Mesenchymal stem cell (in vitro differentiated cells and primary cell): ENCODE measurements around the gene WDR93. TPM values are rescaled to one million over a fixed set of nuclear protein-coding genes. Genes with fewer than 3 reads are reported as not detected.

Experiments used
- DNase-seq: peaks from one replicate; pipeline ENCODE4 v3.0.0-alpha.2; 2013
- H2AFZ ChIP-seq: one replicate; pipeline ENCODE4 v1.6.1; 2013; ENCODE audit warnings: low read depth, mild to moderate bottlenecking, control low read depth, inconsistent platforms, low read length, moderate library complexity
- H2AK5ac ChIP-seq: 2 replicates; pipeline ENCODE4 v1.6.1; 2013; ENCODE audit warnings: low read length, moderate library complexity, mild to moderate bottlenecking, inconsistent platforms; ENCODE audit not compliant: severe bottlenecking
- H2BK120ac ChIP-seq: one replicate; pipeline ENCODE4 v1.6.1; 2013; ENCODE audit warnings: low read depth, mild to moderate bottlenecking, inconsistent platforms, low read length, moderate library complexity
- H2BK12ac ChIP-seq, 2 experiments: one replicate each; pipeline ENCODE4 v1.6.1; 2013; ENCODE audit warnings: inconsistent platforms in 2 of 2, low read length in 2 of 2, mild to moderate bottlenecking in 2 of 2, moderate library complexity in 2 of 2, control low read depth in 1 of 2
- H2BK15ac ChIP-seq: one replicate; pipeline ENCODE4 v1.6.1; 2013; ENCODE audit warnings: mild to moderate bottlenecking, low read depth, inconsistent platforms; ENCODE audit not compliant: poor library complexity, severe bottlenecking
- H2BK5ac ChIP-seq: 2 replicates; pipeline ENCODE4 v1.6.1; 2013; ENCODE audit warnings: low read depth, mild to moderate bottlenecking, low read length, control low read depth, inconsistent platforms; ENCODE audit not compliant: poor library complexity, severe bottlenecking
- H3K14ac ChIP-seq, 2 experiments: one replicate each; pipeline ENCODE4 v1.6.1; 2013; ENCODE audit warnings: inconsistent platforms in 2 of 2, low read length in 2 of 2, control low read depth in 1 of 2, mild to moderate bottlenecking in 1 of 2, moderate library complexity in 1 of 2
- H3K18ac ChIP-seq, 2 experiments: one replicate each; pipeline ENCODE4 v1.6.1; 2013; ENCODE audit warnings: inconsistent platforms in 2 of 2, low read length in 2 of 2, control low read depth in 1 of 2, low read depth in 1 of 2, mild to moderate bottlenecking in 1 of 2
- H3K23ac ChIP-seq, 2 experiments: one replicate each; pipeline ENCODE4 v1.6.1; 2013; ENCODE audit warnings: inconsistent platforms in 2 of 2, low read length in 2 of 2, mild to moderate bottlenecking in 2 of 2, moderate library complexity in 2 of 2, control low read depth in 1 of 2
- H3K27ac ChIP-seq: 2 replicates; pipeline ENCODE4 v1.5.1; 2013; ENCODE audit warnings: mild to moderate bottlenecking, moderate library complexity, low read length, control low read depth, inconsistent platforms; ENCODE audit not compliant: poor library complexity, severe bottlenecking
- H3K27me3 ChIP-seq, 2 experiments: 2 replicates each; pipeline versions ENCODE4 v1.6.1 to v1.7.0; 2013; ENCODE audit warnings: low read length in 2 of 2, mild to moderate bottlenecking in 2 of 2, moderate library complexity in 2 of 2, control low read depth in 1 of 2, inconsistent platforms in 1 of 2; ENCODE audit not compliant: control insufficient read depth in 1 of 2, insufficient read depth in 1 of 2
- H3K36me3 ChIP-seq, 2 experiments: 2 replicates each; pipeline versions ENCODE4 v1.6.1 to v1.7.0; 2013; ENCODE audit warnings: low read length in 2 of 2, control low read depth in 1 of 2, inconsistent platforms in 1 of 2, low read depth in 1 of 2, mild to moderate bottlenecking in 1 of 2; ENCODE audit not compliant: insufficient read depth in 2 of 2, control insufficient read depth in 1 of 2
- H3K4ac ChIP-seq, 2 experiments: one replicate each; pipeline ENCODE4 v1.6.1; 2013; ENCODE audit warnings: inconsistent platforms in 2 of 2, low read length in 2 of 2, mild to moderate bottlenecking in 2 of 2, moderate library complexity in 2 of 2, control low read depth in 1 of 2, low read depth in 1 of 2
- H3K4me1 ChIP-seq: 2 replicates; pipeline ENCODE4 v1.6.1; 2013; ENCODE audit warnings: low read depth, low read length, control low read depth; ENCODE audit not compliant: control insufficient read depth, insufficient read depth
- H3K4me2 ChIP-seq: 2 replicates; pipeline ENCODE4 v1.6.1; 2013; ENCODE audit warnings: low read length, mild to moderate bottlenecking, inconsistent platforms; ENCODE audit not compliant: poor library complexity, severe bottlenecking
- H3K4me3 ChIP-seq, 2 experiments: 2 replicates each; pipeline versions ENCODE4 v1.5.1 to v1.7.0; 2013; ENCODE audit warnings: low read length in 2 of 2, mild to moderate bottlenecking in 2 of 2, control low read depth in 1 of 2, low read depth in 1 of 2; ENCODE audit not compliant: insufficient read depth in 1 of 2
- H3K79me1 ChIP-seq: replicated peaks from 2 replicates; pipeline ENCODE4 v1.6.1; 2013; ENCODE audit warnings: mild to moderate bottlenecking, control low read depth, low read length, inconsistent platforms; ENCODE audit not compliant: poor library complexity, severe bottlenecking
- H3K9ac ChIP-seq: 2 replicates; pipeline ENCODE4 v1.7.0; 2013; ENCODE audit warnings: mild to moderate bottlenecking, low read length, moderate library complexity
- H3K9me3 ChIP-seq: 2 replicates; pipeline ENCODE4 v1.7.0; 2013; ENCODE audit warnings: mild to moderate bottlenecking, low read length; ENCODE audit not compliant: control insufficient read depth
- H4K8ac ChIP-seq: one replicate; pipeline ENCODE4 v1.6.1; 2013; ENCODE audit warnings: inconsistent platforms, mild to moderate bottlenecking, low read length, moderate library complexity
- H4K91ac ChIP-seq: one replicate; pipeline ENCODE4 v1.6.1; 2013; ENCODE audit warnings: mild to moderate bottlenecking, low read length, inconsistent platforms
- WGBS: methylation state at CpG from one replicate; pipeline ENCODE4 v1.1.7; 2013; ENCODE audit warnings: mixed read lengths; 5-methylcytosine and 5-hydroxymethylcytosine counted together
- polyA plus RNA-seq, 2 experiments: library from polyadenylated mRNA; stranded (reverse); fragments of 200-250 nt; gene quantifications; one replicate each; pipeline ENCODE4 v1.2.3, GENCODE V29; 2013

Gene WDR93
- polyA plus RNA-seq (2013, experiment 1 of 2), result 0.07 TPM
- 0.04 TPM for polyA plus RNA-seq (2013, experiment 2 of 2)

DNA sequence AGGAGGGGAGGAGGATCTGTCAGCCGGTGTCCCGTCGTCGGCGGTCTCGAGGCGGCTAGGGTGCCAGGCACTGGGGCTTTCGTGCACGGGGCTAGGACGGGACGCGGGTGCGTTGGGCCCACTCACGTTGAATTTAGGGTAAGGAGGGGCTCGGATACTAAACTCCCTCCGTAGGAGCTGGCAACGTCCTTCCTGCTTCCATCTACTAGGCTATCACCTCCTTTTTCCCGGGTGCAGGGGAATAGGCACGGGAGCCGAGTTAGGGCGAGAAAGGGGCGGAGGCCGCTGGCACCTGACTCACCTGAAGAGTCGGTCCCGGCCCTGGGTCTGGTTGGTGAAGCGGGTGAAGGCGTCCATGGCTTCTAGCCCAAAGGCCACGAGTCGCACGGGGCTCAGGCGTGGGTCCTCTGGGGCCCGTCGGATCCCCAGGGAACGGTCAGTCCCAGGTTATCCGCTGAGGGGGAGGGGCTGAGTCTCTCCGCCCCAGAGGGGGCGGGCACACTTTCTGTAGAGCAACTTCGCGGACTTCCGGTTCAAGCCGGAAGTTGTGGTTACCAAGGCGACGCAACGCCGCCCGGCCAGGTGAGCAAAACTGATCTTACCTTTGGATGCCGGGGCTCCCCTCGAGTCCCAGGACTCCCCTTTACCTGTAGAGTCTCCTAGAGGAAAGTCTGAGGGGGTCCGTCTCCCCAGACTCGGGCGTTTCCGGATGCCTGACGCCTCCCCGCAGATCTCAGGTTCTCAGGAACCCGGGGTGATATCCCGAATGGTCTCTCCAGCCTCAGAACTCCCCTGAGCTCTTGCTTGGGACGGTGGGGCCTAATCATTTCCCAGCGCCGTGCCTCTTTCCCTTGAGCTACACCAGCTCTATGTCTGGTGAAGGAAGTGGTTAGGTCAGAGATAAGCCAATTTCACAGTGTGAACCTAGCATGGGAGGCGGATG, at the start of gene WDR93, which contains the start of gene PEX11A:
WDR93 (plus strand) TSS at position 536 of the 943 bp plus-strand sequence. CDS start 10,936 bp downstream, outside the sequence.
PEX11A (minus strand) TSS at position 479 of the 943 bp plus-strand sequence; CDS start at position 357, 122 bp downstream.
- Histone ChIP-seq H3K79me1 (peaks cover 8% of the 10 kb centered on the region), H2BK12ac (peak within 1 kb of the TSS in 1 of 2 experiments; percentile 72), H3K9ac (peak within 1 kb of the TSS; percentile 87), H4K8ac (peak within 1 kb of the TSS; percentile 98), H3K23ac (peak within 1 kb of the TSS in 1 of 2 experiments; percentile 69), H3K4ac (peak within 1 kb of the TSS in 1 of 2 experiments; percentile 99), H3K27ac (no peak within 1 kb of the TSS), H3K4me2 (peak within 1 kb of the TSS; percentile 97), H3K36me3 (peaks cover 0 to 7% of the 10 kb centered on the region in 2 experiments), H3K14ac (peak within 1 kb of the TSS in 1 of 2 experiments; percentile 86), H2BK120ac (peak within 1 kb of the TSS; percentile 61), H2AK5ac (no peak within 1 kb of the TSS), H3K4me1 (peaks cover 9% of the 10 kb centered on the region), H3K18ac (peak within 1 kb of the TSS; percentile 81 to 93), H4K91ac (peak within 1 kb of the TSS; percentile 85), H3K27me3 (no peaks in the 10 kb centered on the region), H3K4me3 (peak within 1 kb of the TSS; percentile 96), H3K9me3 (no peaks in the 10 kb centered on the region), H2BK15ac (peak within 1 kb of the TSS; percentile 36), H2BK5ac (no peak within 1 kb of the TSS), H2AFZ (peak within 1 kb of the TSS; percentile 100)
- WGBS, result 6% methylated on average over 49 of the region's 60 CpGs
- DNase-seq, result peak; percentile 70

DNA sequence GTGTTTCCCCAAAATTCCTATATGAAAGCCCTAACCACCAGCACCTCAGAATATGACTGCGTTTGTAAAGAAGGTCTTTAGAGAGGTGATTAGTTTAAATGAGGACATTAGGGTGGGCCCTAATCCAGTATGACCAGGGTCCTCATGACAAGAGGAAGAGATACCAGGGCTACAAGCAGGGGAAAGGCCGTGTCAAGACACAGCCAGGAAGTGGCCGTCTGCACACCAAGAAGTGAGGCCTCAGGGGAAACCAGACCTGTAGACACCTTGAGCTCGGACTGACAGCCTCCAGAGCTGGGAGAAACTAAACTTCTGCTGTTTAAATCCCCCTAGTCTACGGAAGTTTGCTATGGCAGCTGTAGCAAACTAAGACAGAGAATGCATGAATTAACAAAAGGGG, 49.6 kb upstream of the WDR93 start:
- Histone ChIP-seq H3K36me3 (peaks cover 37 to 52% of the 10 kb centered on the region in 2 experiments), H2BK12ac (no peak overlapping the region), H3K9me3 (no peaks in the 10 kb centered on the region)

DNA sequence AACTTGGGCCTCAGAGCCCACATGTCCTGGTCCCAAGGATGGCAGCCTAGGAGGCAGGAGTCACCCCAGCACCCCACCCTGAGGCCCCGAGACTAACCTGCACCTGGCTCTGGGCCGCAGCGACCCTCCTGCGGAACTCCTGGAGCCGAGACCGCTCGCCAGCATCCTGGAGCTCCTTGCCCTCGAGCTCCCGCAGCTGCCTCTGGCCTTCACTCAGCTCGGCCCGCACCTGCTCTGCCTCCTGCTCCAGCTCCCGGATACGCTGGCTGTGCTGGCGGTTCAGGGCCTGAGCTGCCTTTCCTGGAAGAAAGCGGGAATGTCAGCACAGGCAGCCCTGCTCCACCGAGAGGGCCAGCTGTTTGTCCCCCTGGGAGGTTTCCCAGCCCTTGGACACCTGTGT, 48.5 kb upstream of the WDR93 start:
- DNase-seq, result no peak
- Histone ChIP-seq H2AFZ (no peak overlapping the region), H3K27me3 (no peaks in the 10 kb centered on the region), H3K4me1 (no peaks in the 10 kb centered on the region), H2BK12ac (no peak overlapping the region), H3K9ac (no peak overlapping the region), H4K91ac (no peak overlapping the region), H3K27ac (no peak overlapping the region), H2BK5ac (no peak overlapping the region), H3K14ac (no peak overlapping the region), H2BK15ac (no peak overlapping the region), H3K23ac (no peak overlapping the region), H3K79me1 (peaks cover 6% of the 10 kb centered on the region), H2BK120ac (no peak overlapping the region), H3K4me3 (peak overlapping the region in 1 of 2 experiments; percentile 11), H3K36me3 (peaks cover 46 to 57% of the 10 kb centered on the region in 2 experiments), H3K9me3 (no peaks in the 10 kb centered on the region), H3K4me2 (no peak overlapping the region), H2AK5ac (no peak overlapping the region), H4K8ac (no peak overlapping the region), H3K4ac (no peak overlapping the region), H3K18ac (no peak overlapping the region)
- WGBS, result 97% methylated on average over 16 of the region's 16 CpGs

More for the DNA sequence above, 49.6 kb upstream of the WDR93 start:
- Histone ChIP-seq H3K4me1 (no peaks in the 10 kb centered on the region), H2BK15ac (no peak overlapping the region), H3K27me3 (no peaks in the 10 kb centered on the region), H3K79me1 (peaks cover 4% of the 10 kb centered on the region), H2AFZ (no peak overlapping the region), H3K18ac (no peak overlapping the region), H3K9ac (no peak overlapping the region), H3K4me3 (no peak overlapping the region), H2AK5ac (no peak overlapping the region), H4K91ac (no peak overlapping the region), H3K4me2 (no peak overlapping the region), H3K23ac (no peak overlapping the region), H4K8ac (no peak overlapping the region), H3K14ac (no peak overlapping the region), H2BK120ac (no peak overlapping the region), H2BK5ac (no peak overlapping the region), H3K27ac (no peak overlapping the region), H3K4ac (no peak overlapping the region)
- DNase-seq, result no peak
- 93% methylated on average over 5 of the region's 5 CpGs for WGBS

DNA sequence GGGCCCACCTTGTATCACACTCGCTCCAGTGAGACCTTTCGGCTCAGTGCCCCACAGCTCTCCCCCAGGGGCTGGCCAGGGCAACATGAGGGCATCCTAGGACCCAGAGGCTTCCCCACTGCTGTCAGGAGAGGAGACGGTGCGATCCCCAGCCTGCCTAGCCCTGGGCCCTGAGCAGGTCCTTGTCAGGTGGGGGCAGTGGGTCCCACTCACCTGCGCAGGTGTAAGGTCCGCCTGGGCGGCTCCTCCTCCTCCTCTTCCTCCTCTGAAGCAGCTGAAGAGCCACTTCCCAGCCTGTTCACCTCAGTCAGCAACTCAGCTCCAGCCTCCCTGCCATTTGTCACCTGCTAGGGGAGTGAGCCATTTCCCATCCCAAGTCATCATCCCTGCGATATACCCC, 44.9 kb upstream of the WDR93 start:
- H3K36me3 ChIP-seq, result peaks cover 62 to 70% of the 10 kb centered on the region in 2 experiments
- no peak for DNase-seq

More for the DNA sequence above, 44.9 kb upstream of the WDR93 start:
- H3K14ac ChIP-seq, result no peak overlapping the region
- H3K4ac ChIP-seq, result no peak overlapping the region
- H3K23ac ChIP-seq, result no peak overlapping the region
- H2BK15ac ChIP-seq, result no peak overlapping the region
- no peak overlapping the region for H2AK5ac ChIP-seq
- no peak overlapping the region for H4K91ac ChIP-seq
- no peak overlapping the region for H2BK120ac ChIP-seq
- no peak overlapping the region for H2BK5ac ChIP-seq
- H3K18ac ChIP-seq, result no peak overlapping the region
- no peak overlapping the region for H2BK12ac ChIP-seq
- H3K27me3 ChIP-seq, result no peaks in the 10 kb centered on the region
- H2AFZ ChIP-seq, result no peak overlapping the region
- H3K79me1 ChIP-seq, result peaks cover 13% of the 10 kb centered on the region
- H3K27ac ChIP-seq, result no peak overlapping the region
- H3K4me1 ChIP-seq, result peaks cover 4% of the 10 kb centered on the region
- no peaks in the 10 kb centered on the region for H3K9me3 ChIP-seq
- H4K8ac ChIP-seq, result no peak overlapping the region
- H3K4me2 ChIP-seq, result no peak overlapping the region
- no peak overlapping the region for H3K4me3 ChIP-seq
- WGBS, result 98% methylated on average over 8 of the region's 8 CpGs
- H3K9ac ChIP-seq, result no peak overlapping the region
